Measurements from ENCODE around the gene TMEM229A.
"Not testable (repeated sequence)": the region's sequence is repeated elsewhere in the genome, so short reads cannot be mapped to it uniquely, and the experiment has no call there.

The TMEM229A gene

GRCh38 chr7:124041439-124041838 is 8.6 kb upstream of the TMEM229A start:
- Histone ChIP-seq H3K4me1 (ENCODE audit: control insufficient read depth, insufficient read depth, low read length) (no peaks in the 10 kb centered on the region), H3K36me3 (ENCODE audit: control insufficient read depth in 2 of 2, insufficient read depth in 1 of 2, low read length in 2 of 2) (no peaks in the 10 kb centered on the region), H3K9me3 (ENCODE audit: control insufficient read depth, insufficient read depth, low read depth, low read length) (no peaks in the 10 kb centered on the region), H3K4me3 (ENCODE audit: low read depth, low read length) (no peak overlapping the region), H3K27ac (ENCODE audit: extremely low read depth, low read depth, low read length) (no peak overlapping the region)
- CTCF ChIA-PET: no interaction called here
- TF ChIP-seq ZNF239 (tag by site-specific recombination; IDR thresholded peaks at IDR 0.05) (no peak), ZNF2 (tag by site-specific recombination; IDR thresholded peaks at IDR 0.05) (no peak), ZNF776 (tag by site-specific recombination; IDR thresholded peaks at IDR 0.05; ENCODE audit: borderline replicate concordance) (no peak), FEZF1 (tag by site-specific recombination; IDR thresholded peaks at IDR 0.05) (no peak), ZNF274 (IDR thresholded peaks at IDR 0.05; ENCODE audit: low read length) (no peak), ZNF274 (tag by site-specific recombination; IDR thresholded peaks at IDR 0.05; ENCODE audit: borderline replicate concordance) (no peak), ZNF600 (tag by site-specific recombination; IDR thresholded peaks at IDR 0.05) (no peak)
- POLR2A ChIA-PET: no interaction called here

GRCh38 chr7:124037902-124038301 is 5.0 kb upstream of the TMEM229A start:
- H3K27ac ChIP-seq (ENCODE audit: extremely low read depth, low read depth, low read length); POLR2A ChIA-PET; H3K4me1 ChIP-seq (ENCODE audit: control insufficient read depth, insufficient read depth, low read length); H3K4me3 ChIP-seq (ENCODE audit: low read depth, low read length); H3K36me3 ChIP-seq (ENCODE audit: control insufficient read depth in 2 of 2, insufficient read depth in 1 of 2, low read length in 2 of 2); H3K9me3 ChIP-seq (ENCODE audit: control insufficient read depth, insufficient read depth, low read depth, low read length): not testable (repeated sequence)
- CTCF ChIA-PET: interaction anchor here (0.6 kb wide), 1 partner anchor 63 kb away, joined by 3 read pairs; no protein-coding TSS in a partner anchor

- Histone ChIP-seq H3K36me3 (ENCODE audit: control insufficient read depth in 2 of 2, insufficient read depth in 1 of 2, low read length in 2 of 2) (no peaks in the 10 kb centered on the region), H3K4me3 (ENCODE audit: low read depth, low read length) (no peak overlapping the region), H3K4me1 (ENCODE audit: control insufficient read depth, insufficient read depth, low read length) (peaks cover 4% of the 10 kb centered on the region), H3K27ac (ENCODE audit: extremely low read depth, low read depth, low read length) (no peak overlapping the region), H3K9me3 (ENCODE audit: control insufficient read depth, insufficient read depth, low read depth, low read length) (no peaks in the 10 kb centered on the region)
- CTCF ChIA-PET: no interaction called here
- POLR2A ChIA-PET: no interaction called here
- TF ChIP-seq YY2 (tag by site-specific recombination; IDR thresholded peaks at IDR 0.05): no peak
Measured at GRCh38 chr7:124035706-124036105, 2.8 kb upstream of the TMEM229A start.

- POLR2A ChIA-PET: no interaction called here
- no peaks in the 10 kb centered on the region for H3K9me3 ChIP-seq (ENCODE audit: control insufficient read depth, insufficient read depth, low read depth, low read length)
- no peaks in the 10 kb centered on the region for H3K36me3 ChIP-seq (ENCODE audit: control insufficient read depth in 2 of 2, insufficient read depth in 1 of 2, low read length in 2 of 2)
- TF ChIP-seq HOXD13 (CRISPR knock-in tag; IDR thresholded peaks at IDR 0.05; ENCODE audit: borderline replicate concordance) (no peak), ZNF837 (tag by site-specific recombination; IDR thresholded peaks at IDR 0.05) (no peak), ZNF449 (tag by site-specific recombination; IDR thresholded peaks at IDR 0.05) (no peak), ZSCAN30 (tag by site-specific recombination; IDR thresholded peaks at IDR 0.05) (no peak), ZNF146 (tag by site-specific recombination; IDR thresholded peaks at IDR 0.05) (no peak)
- H3K27ac ChIP-seq (ENCODE audit: extremely low read depth, low read depth, low read length): no peak overlapping the region
- CTCF ChIA-PET: no interaction called here
- peaks cover 5% of the 10 kb centered on the region for H3K4me1 ChIP-seq (ENCODE audit: control insufficient read depth, insufficient read depth, low read length)
- H3K4me3 ChIP-seq (ENCODE audit: low read depth, low read length): no peak overlapping the region
Measured at GRCh38 chr7:124034754-124035100, 1.9 kb upstream of the TMEM229A start.

- POLR2A ChIA-PET: no interaction called here
- Histone ChIP-seq H3K4me3 (ENCODE audit: low read depth, low read length) (no peak overlapping the region), H3K9me3 (ENCODE audit: control insufficient read depth, insufficient read depth, low read depth, low read length) (no peaks in the 10 kb centered on the region), H3K36me3 (ENCODE audit: control insufficient read depth in 2 of 2, insufficient read depth in 1 of 2, low read length in 2 of 2) (no peaks in the 10 kb centered on the region), H3K4me1 (ENCODE audit: control insufficient read depth, insufficient read depth, low read length) (peaks cover 5% of the 10 kb centered on the region), H3K27ac (ENCODE audit: extremely low read depth, low read depth, low read length) (no peak overlapping the region)
- CTCF ChIA-PET: interaction anchor here (0.6 kb wide), 1 partner anchor 97 kb away, joined by 3 read pairs; no protein-coding TSS in a partner anchor
- TF ChIP-seq ZNF521 (tag by site-specific recombination; IDR thresholded peaks at IDR 0.05) (no peak), ZNF398 (tag by site-specific recombination; IDR thresholded peaks at IDR 0.05) (no peak), SCRT2 (tag by site-specific recombination; IDR thresholded peaks at IDR 0.05) (0 out of 2 replicates have a peak, but pooled peaks have one; percentile 15), PRDM10 (tag by site-specific recombination; IDR thresholded peaks at IDR 0.05) (no peak), ZNF366 (tag by site-specific recombination; conservative IDR thresholded peaks at IDR 0.05) (peak; percentile 64)
Measured at GRCh38 chr7:124033807-124034753, 1.2 kb upstream of the TMEM229A start.
